ENCODE data around the gene ZG16. TPM values are rescaled to one million over a fixed set of nuclear protein-coding genes. Genes with fewer than 3 reads are reported as not detected.
"Not testable (repeated sequence)": the region's sequence is repeated elsewhere in the genome, so short reads cannot be mapped to it uniquely, and the experiment has no call there.

ZG16 gene
- total RNA-seq, 2 experiments from 2014 or later, result not detected

GRCh38 chr16:29742683-29743275, 35.3 kb upstream of the ZG16 start:
- H3K27ac Mint-ChIP-seq, result peak overlapping the region; percentile 71
- no peak overlapping the region for H3K4me3 Mint-ChIP-seq
- no peaks in the 10 kb centered on the region for H3K27me3 Mint-ChIP-seq

GRCh38 chr16:29743475-29743826, 34.6 kb upstream of the ZG16 start:
- Mint-ChIP-seq H3K4me1 (ENCODE audit: low read depth) (peaks cover 76% of the 10 kb centered on the region), H3K27me3 (no peaks in the 10 kb centered on the region), H3K9me3 (no peaks in the 10 kb centered on the region), H3K4me3 (peak overlapping the region; percentile 97), H3K27ac (peak overlapping the region; percentile 82), H3K36me3 (peaks cover 30% of the 10 kb centered on the region)
- DNase-seq, result no peak
- ChIA-PET POLR2A (interaction anchor here (0.8 to 3.5 kb wide), 4 partner anchors 9 to 78 kb away, joined by 3 to 15 read pairs (median 5); partner anchors contain the start of gene KIF22), CTCF (interaction anchor here (0.9 to 1.7 kb wide), 4 partner anchors 11 to 47 kb away, joined by 3 to 6 read pairs (median 4); partner anchors contain the start of gene KIF22)
- intact Hi-C loops (cut with micrococcal nuclease), result no loop called here

More at GRCh38 chr16:29742683-29743275, 35.3 kb upstream of the ZG16 start:
- H3K9me3 Mint-ChIP-seq, result no peaks in the 10 kb centered on the region
- H3K4me1 Mint-ChIP-seq (ENCODE audit: low read depth), result peaks cover 80% of the 10 kb centered on the region
- no peak for DNase-seq
- peaks cover 30% of the 10 kb centered on the region for H3K36me3 Mint-ChIP-seq
- CTCF ChIA-PET, result interaction anchor here (0.9 to 1.7 kb wide), 3 partner anchors 12 to 47 kb away, joined by 3 to 6 read pairs (median 4); partner anchors contain the start of gene KIF22
- POLR2A ChIA-PET, result interaction anchor here (1.0 to 2.9 kb wide), 2 partner anchors 11 to 77 kb away, joined by 3 to 6 read pairs; no protein-coding TSS in a partner anchor
- intact Hi-C loops (cut with micrococcal nuclease), result no loop called here

DNA sequence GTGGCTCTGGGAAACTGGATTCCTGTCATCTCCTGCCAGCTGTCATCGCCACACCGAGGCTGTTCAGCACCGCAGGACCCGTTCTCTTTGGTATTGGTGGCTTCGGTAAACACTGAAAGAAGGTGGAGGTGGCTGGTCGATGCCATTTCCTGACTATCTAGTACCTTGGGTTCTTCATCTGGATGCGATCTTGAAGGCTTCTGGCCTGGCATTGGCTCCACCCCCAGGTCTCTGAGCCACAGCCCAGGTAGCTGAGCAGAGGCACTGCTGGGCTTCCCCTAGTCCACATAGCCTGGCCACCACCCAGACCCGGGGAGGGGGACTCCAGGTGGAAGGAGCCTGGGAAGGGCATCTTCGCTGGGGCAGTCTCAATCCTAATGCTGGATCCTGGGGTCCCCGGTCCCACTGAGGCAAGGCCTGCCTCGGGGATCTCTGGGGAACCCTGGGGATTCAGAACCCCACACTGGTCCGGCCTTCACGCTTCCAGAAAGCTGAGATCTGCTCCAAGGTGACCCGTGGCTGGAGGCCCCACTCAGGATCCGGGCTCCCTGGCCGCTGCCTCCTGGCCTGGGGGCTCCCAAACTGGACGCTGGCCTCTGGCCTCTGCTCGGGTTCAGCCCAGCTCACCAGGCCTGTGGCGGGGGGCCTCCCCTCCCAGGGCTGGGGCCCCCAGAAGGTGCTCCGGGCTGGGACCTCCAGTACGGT, 34.1 kb upstream of the ZG16 start:
- peaks cover 32% of the 10 kb centered on the region for H3K36me3 Mint-ChIP-seq

DNA sequence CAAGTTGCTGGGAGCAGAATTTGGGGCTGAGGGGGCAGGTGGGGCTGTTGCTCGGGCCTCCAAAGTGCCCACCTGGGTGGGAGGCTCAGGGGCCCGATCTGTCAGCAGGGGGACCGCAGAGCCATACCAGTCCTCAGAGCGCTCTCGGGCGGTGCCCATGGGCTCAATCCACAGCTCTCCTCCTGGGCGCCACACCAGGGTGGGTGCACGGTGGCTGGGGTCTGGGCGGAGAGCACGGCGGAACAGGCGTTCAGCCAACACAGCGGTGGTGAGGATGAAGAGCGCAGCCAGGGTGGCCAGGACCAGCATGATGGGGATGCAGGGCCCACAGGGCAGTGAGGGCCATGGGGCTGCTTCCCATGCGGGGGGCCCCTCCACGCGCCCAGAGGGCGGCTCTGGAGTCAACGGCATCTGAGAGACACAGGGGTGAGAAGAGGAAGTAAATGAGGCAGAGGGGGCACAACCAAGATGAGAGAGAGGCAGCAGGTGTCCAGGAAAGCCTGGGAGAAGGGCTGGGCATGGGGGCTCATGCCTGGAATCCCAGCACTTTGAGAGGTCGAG, 33.4 kb upstream of the ZG16 start:
- Mint-ChIP-seq H3K4me3 (peak overlapping the region; percentile 97), H3K36me3 (peaks cover 34% of the 10 kb centered on the region), H3K27ac (peak overlapping the region; percentile 98), H3K9me3 (no peaks in the 10 kb centered on the region), H3K4me1 (ENCODE audit: low read depth) (peaks cover 73% of the 10 kb centered on the region), H3K27me3 (no peaks in the 10 kb centered on the region)
- DNase-seq, result no peak
- intact Hi-C loops (cut with micrococcal nuclease), result loop anchor here (1.0 to 5.0 kb wide), 3 partner anchors 12 to 46 kb away; partner anchors contain the start of gene KIF22
- POLR2A ChIA-PET, result interaction anchor here (1.0 to 3.5 kb wide), 4 partner anchors 10 to 68 kb away, joined by 3 to 17 read pairs (median 10); partner anchors contain the start of genes KIF22 and PRRT2
- CTCF ChIA-PET, result interaction anchor here (0.9 to 3.1 kb wide), 4 partner anchors 41 to 46 kb away, joined by 3 to 21 read pairs (median 10); partner anchors contain the start of gene KIF22

More for the DNA sequence above, 34.1 kb upstream of the ZG16 start:
- no peaks in the 10 kb centered on the region for H3K27me3 Mint-ChIP-seq
- peak overlapping the region; percentile 97 for H3K4me3 Mint-ChIP-seq
- CTCF ChIA-PET, result interaction anchor here (0.9 to 3.1 kb wide), 6 partner anchors 10 to 46 kb away, joined by 3 to 21 read pairs (median 5); partner anchors contain the start of gene KIF22
- H3K9me3 Mint-ChIP-seq, result no peaks in the 10 kb centered on the region
- intact Hi-C loops (cut with micrococcal nuclease), result loop anchor here (2.0 kb wide), 1 partner anchor 47 kb away; the partner anchor contains the start of gene KIF22
- POLR2A ChIA-PET, result interaction anchor here (0.8 to 3.5 kb wide), 6 partner anchors 10 to 78 kb away, joined by 3 to 17 read pairs (median 5); partner anchors contain the start of genes KIF22 and PRRT2
- peak; percentile 59 for DNase-seq
- H3K27ac Mint-ChIP-seq, result peak overlapping the region; percentile 82
- H3K4me1 Mint-ChIP-seq (ENCODE audit: low read depth), result peaks cover 76% of the 10 kb centered on the region

- Mint-ChIP-seq H3K9me3 (no peaks in the 10 kb centered on the region), H3K27me3 (no peaks in the 10 kb centered on the region), H3K36me3 (peaks cover 34% of the 10 kb centered on the region), H3K27ac (peak overlapping the region; percentile 98), H3K4me3 (peak overlapping the region; percentile 97), H3K4me1 (ENCODE audit: low read depth) (peaks cover 66% of the 10 kb centered on the region)
- DNase-seq, result peak; percentile 80
- POLR2A ChIA-PET, result interaction anchor here (0.7 to 3.5 kb wide), 6 partner anchors 9 to 67 kb away, joined by 3 to 17 read pairs (median 5); partner anchors contain the start of genes KIF22 and PRRT2
- intact Hi-C loops (cut with micrococcal nuclease), result loop anchor here (1.0 to 5.0 kb wide), 3 partner anchors 13 to 46 kb away; partner anchors contain the start of gene KIF22
- CTCF ChIA-PET, result interaction anchor here (0.9 to 3.1 kb wide), 4 partner anchors 9 to 45 kb away, joined by 3 to 21 read pairs (median 10); partner anchors contain the start of gene KIF22
Measured at GRCh38 chr16:29745121-29745852, 32.8 kb upstream of the ZG16 start.

GRCh38 chr16:29745853-29746345, 32.2 kb upstream of the ZG16 start, which contains the start of gene C16orf54:
Gene C16orf54 (minus strand): TSS chr16:29745990. CDS start chr16:29744951, 1,039 bp downstream.
- intact Hi-C loops (cut with micrococcal nuclease), result loop anchor here (1.0 to 5.0 kb wide), 6 partner anchors 14 to 75 kb away; partner anchors contain the start of genes KIF22 and MVP
- H3K4me3 Mint-ChIP-seq, result peak within 1 kb of the TSS; percentile 97
- POLR2A ChIA-PET, result interaction anchor here (0.6 to 3.5 kb wide), 7 partner anchors 8 to 136 kb away, joined by 3 to 17 read pairs (median 4); partner anchors contain the start of gene KIF22
- H3K4me1 Mint-ChIP-seq (ENCODE audit: low read depth), result peaks cover 60% of the 10 kb centered on the region
- CTCF ChIA-PET, result interaction anchor here (0.7 to 3.1 kb wide), 5 partner anchors 8 to 62 kb away, joined by 3 to 21 read pairs (median 5); partner anchors contain the start of gene KIF22
- H3K27me3 Mint-ChIP-seq, result no peaks in the 10 kb centered on the region
- H3K36me3 Mint-ChIP-seq, result peaks cover 34% of the 10 kb centered on the region
- DNase-seq, result peak; percentile 97
- peak within 1 kb of the TSS; percentile 98 for H3K27ac Mint-ChIP-seq
- no peaks in the 10 kb centered on the region for H3K9me3 Mint-ChIP-seq

- H3K27me3 Mint-ChIP-seq, DNase-seq, H3K9me3 Mint-ChIP-seq: not testable (repeated sequence)
- ChIA-PET POLR2A (interaction anchor here (0.6 to 3.5 kb wide), 6 partner anchors 8 to 136 kb away, joined by 3 to 17 read pairs (median 5); partner anchors contain the start of gene KIF22), CTCF (interaction anchor here (0.7 to 3.1 kb wide), 5 partner anchors 9 to 61 kb away, joined by 3 to 21 read pairs (median 4); partner anchors contain the start of gene KIF22)
- H3K4me3 Mint-ChIP-seq, result peak overlapping the region; percentile 97
- H3K4me1 Mint-ChIP-seq (ENCODE audit: low read depth), result peaks cover 54% of the 10 kb centered on the region
- peak overlapping the region; percentile 98 for H3K27ac Mint-ChIP-seq
- intact Hi-C loops (cut with micrococcal nuclease), result loop anchor here (2.0 to 5.0 kb wide), 4 partner anchors 36 to 74 kb away; partner anchors contain the start of gene MVP
- peaks cover 31% of the 10 kb centered on the region for H3K36me3 Mint-ChIP-seq
Measured at GRCh38 chr16:29746518-29746917, 31.5 kb upstream of the ZG16 start.

DNA sequence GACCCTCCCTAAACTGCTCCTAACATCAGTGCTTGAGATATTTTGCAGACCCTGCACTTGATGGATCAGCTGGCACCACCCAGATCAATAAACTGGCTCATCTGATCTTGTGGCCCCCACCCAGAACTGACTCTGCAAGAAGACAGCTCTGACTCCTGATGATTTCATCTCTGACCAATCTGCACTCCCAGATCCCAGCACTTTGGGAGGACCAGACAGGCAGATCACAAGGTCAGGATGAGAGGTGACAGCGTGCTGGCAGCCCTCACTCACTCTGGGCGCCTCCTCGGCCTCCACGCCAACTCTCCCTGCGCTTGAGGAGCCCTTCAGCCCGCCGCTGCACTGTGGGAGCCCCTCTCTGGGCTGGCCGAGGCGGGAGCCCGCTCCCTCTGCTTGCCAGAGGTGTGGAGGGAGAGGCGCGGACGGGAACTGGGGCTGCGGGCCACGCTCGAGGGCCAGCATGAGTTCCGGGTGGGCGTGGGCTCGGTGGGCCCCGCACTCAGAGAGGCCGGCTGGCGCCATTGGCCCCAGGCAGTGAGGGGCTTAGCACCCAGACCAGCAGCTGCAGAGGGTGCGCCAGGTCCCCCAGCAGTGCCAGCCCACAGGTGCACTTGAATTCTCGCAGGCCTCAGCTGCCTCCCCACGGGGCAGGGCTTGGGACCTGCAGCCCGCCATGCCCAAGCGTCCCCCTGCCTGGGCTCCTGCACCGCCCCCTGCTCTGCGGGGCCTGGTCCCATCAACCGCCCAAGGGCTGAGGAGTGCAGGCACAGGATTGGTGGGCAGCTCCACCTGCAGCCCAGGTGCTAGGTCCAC, 29.9 kb upstream of the ZG16 start:
- Mint-ChIP-seq H3K27me3 (no peaks in the 10 kb centered on the region), H3K27ac (no peak overlapping the region), H3K4me1 (ENCODE audit: low read depth) (peaks cover 43% of the 10 kb centered on the region), H3K9me3 (no peaks in the 10 kb centered on the region), H3K4me3 (no peak overlapping the region), H3K36me3 (peaks cover 20% of the 10 kb centered on the region)
- CTCF ChIA-PET, result interaction anchor here (0.8 kb wide), 1 partner anchor 37 kb away, joined by 4 read pairs; no protein-coding TSS in a partner anchor
- DNase-seq, result no peak
- POLR2A ChIA-PET, result interaction anchor here (1.2 kb wide), 1 partner anchor 42 kb away, joined by 5 read pairs; the partner anchor contains the start of gene KIF22
- intact Hi-C loops (cut with micrococcal nuclease), result loop anchor here (2.0 to 5.0 kb wide), 4 partner anchors 34 to 73 kb away; partner anchors contain the start of gene MVP

DNA sequence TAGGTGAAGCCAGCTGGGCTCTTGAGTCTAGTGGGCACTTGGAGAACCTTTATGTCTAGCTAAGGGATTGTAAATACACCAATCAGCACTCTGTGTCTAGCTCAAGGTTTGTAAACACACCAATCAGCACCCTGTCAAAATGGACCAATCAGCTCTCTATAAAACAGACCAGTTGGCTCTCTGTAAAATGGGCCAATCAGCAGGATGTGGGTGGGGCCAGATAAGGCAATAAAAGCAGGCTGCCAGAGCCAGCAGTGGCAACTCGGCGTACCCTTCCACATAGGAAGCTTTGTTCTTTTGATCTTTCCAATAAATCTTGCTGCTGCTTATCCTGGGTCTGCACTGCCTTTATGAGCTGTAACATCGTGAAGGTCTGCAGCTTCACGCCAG, 29.3 kb upstream of the ZG16 start:
- peak; percentile 36 for DNase-seq
- H3K9me3 Mint-ChIP-seq, H3K4me3 Mint-ChIP-seq, H3K27me3 Mint-ChIP-seq: not testable (repeated sequence)
- Mint-ChIP-seq H3K4me1 (ENCODE audit: low read depth) (peaks cover 39% of the 10 kb centered on the region), H3K27ac (peak overlapping the region; percentile 31), H3K36me3 (peaks cover 15% of the 10 kb centered on the region)
- CTCF ChIA-PET, result interaction anchor here (0.8 kb wide), 2 partner anchors 37 to 68 kb away, joined by 4 to 5 read pairs; no protein-coding TSS in a partner anchor
- intact Hi-C loops (cut with micrococcal nuclease), result loop anchor here (5.0 kb wide), 1 partner anchor 34 kb away; no protein-coding TSS in a partner anchor
- POLR2A ChIA-PET, result interaction anchor here (1.2 kb wide), 1 partner anchor 41 kb away, joined by 5 read pairs; the partner anchor contains the start of gene KIF22
